Measurements from ENCODE around the gene SMARCC1. TPM values are rescaled to one million over a fixed set of nuclear protein-coding genes. Genes with fewer than 3 reads are reported as not detected.

Gene SMARCC1
- total and polyA plus RNA-seq, 2 of the 4 experiments (the other 2 are of a cell fraction) = 18.6 to 39.6 TPM

DNA sequence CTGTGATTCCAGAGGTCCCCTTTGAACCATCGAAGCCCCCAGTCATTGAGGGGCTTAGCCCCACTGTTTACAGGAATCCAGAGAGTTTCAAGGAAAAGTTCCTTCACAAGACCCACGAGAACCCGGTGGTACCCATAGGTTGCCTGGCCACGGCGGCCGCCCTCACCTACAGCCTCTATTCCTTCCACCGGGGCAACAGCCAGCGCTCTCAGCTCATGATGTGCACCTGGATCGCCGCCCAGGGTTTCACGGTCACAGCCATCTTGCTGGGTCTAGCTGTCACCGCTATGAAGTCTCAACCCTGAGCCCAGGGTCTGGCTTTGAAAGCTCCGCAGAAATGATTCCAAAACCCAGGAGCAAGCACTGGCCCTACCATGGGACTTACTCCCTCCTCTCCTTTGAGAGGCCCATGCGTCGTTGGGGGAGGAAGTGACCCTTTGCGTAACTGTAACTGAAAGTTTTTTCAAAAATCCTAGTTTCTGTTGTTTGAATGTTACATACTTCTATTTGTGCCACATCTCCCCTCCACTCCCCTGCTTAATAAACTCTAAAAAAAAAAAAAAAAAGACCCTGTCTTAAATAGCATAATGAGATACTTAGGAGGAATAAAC is 118.0 kb downstream of the SMARCC1 start:
- Histone ChIP-seq H3K36me3 (ENCODE audit: control insufficient read depth, insufficient read depth, low read length) (peaks cover 9% of the 10 kb centered on the region), H2BK20ac (ENCODE audit: low read depth, low read length) (no peak overlapping the region), H2AK9ac (replicated peaks; ENCODE audit: low read depth, low read length, poor library complexity) (no peak overlapping the region), H4K91ac (ENCODE audit: insufficient read depth, low read depth, low read length) (no peak overlapping the region), H4K20me1 (ENCODE audit: insufficient read depth, low read length) (no peaks in the 10 kb centered on the region; the same call in none of the 2 replicates), H3K27me3 (ENCODE audit: control insufficient read depth, insufficient read depth, low read length) (no peaks in the 10 kb centered on the region), H3K14ac (replicated peaks; ENCODE audit: low read depth, low read length) (no peak overlapping the region), H3K18ac (ENCODE audit: low read depth, low read length) (no peak overlapping the region), H2AFZ (replicated peaks; ENCODE audit: low read length, poor library complexity) (no peak overlapping the region), H3K27ac (ENCODE audit: insufficient read depth, low read length) (no peak overlapping the region), H4K8ac (ENCODE audit: low read depth in 2 of 2, low read length in 2 of 2) (no peak overlapping the region), H3K56ac (ENCODE audit: extremely low read depth, insufficient read depth, low read length) (no peak overlapping the region), H2AK5ac (ENCODE audit: low read depth, low read length) (no peak overlapping the region), H2BK15ac (ENCODE audit: low read depth, low read length) (no peak overlapping the region), H3K9me1 (ENCODE audit: insufficient read depth, low read length) (peaks cover 5% of the 10 kb centered on the region; the same call in 1 of the 2 replicates), H3K4me3 (ENCODE audit: insufficient read depth, low read depth, low read length) (no peak overlapping the region), H3K79me1 (ENCODE audit: low read depth in 1 of 2, low read length in 2 of 2) (peaks cover 0 to 15% of the 10 kb centered on the region in 2 experiments; a peak in 2 of 4 replicates), H3K23ac (ENCODE audit: low read depth, low read length) (no peak overlapping the region), H3K4ac (ENCODE audit: low read depth, low read length) (no peak overlapping the region), H3K9me3 (ENCODE audit: control insufficient read depth, insufficient read depth, low read length) (no peaks in the 10 kb centered on the region), H3K4me1 (ENCODE audit: control insufficient read depth, insufficient read depth, low read length) (no peaks in the 10 kb centered on the region), H3K4me2 (ENCODE audit: low read depth, low read length) (no peak overlapping the region), H3K9ac (ENCODE audit: low read depth, low read length) (no peak overlapping the region), H2BK120ac (ENCODE audit: low read depth, low read length) (no peak overlapping the region), H4K5ac (ENCODE audit: low read depth, low read length) (no peak overlapping the region), H2BK5ac (ENCODE audit: low read depth, low read length, poor library complexity, severe bottlenecking) (no peak overlapping the region)
- in situ Hi-C loops (cut with MboI; ENCODE audit: low sequenced_read_pairs) (no loop called here), intact Hi-C loops (cut with micrococcal nuclease) (no loop called here), dilution Hi-C loops (cut with HindIII; ENCODE audit: low sequenced_read_pairs, unreplicated experiment) (no loop called here)
- no peak for TF ChIP-seq CTCF (conservative IDR thresholded peaks at IDR 0.05; ENCODE audit: low read depth, low read length)
- no peak for TF ChIP-seq BHLHE40 (IDR thresholded peaks at IDR 0.05; ENCODE audit: low read depth, low read length)
- no peak for TF ChIP-seq RAD21 (IDR thresholded peaks at IDR 0.05; ENCODE audit: low read length)
- TF ChIP-seq, protein P1, sequence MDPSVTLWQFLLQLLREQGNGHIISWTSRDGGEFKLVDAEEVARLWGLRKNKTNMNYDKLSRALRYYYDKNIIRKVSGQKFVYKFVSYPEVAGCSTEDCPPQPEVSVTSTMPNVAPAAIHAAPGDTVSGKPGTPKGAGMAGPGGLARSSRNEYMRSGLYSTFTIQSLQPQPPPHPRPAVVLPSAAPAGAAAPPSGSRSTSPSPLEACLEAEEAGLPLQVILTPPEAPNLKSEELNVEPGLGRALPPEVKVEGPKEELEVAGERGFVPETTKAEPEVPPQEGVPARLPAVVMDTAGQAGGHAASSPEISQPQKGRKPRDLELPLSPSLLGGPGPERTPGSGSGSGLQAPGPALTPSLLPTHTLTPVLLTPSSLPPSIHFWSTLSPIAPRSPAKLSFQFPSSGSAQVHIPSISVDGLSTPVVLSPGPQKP (IDR thresholded peaks at IDR 0.05; ENCODE audit: borderline replicate concordance, low read depth, low read length) = no peak
- TF ChIP-seq CEBPB (IDR thresholded peaks at IDR 0.05; ENCODE audit: low read depth, low read length) = no peak
- no peak for TF ChIP-seq CHD1 (IDR thresholded peaks at IDR 0.05; ENCODE audit: low read depth, low read length)
- no peak for TF ChIP-seq FOS (IDR thresholded peaks at IDR 0.05; ENCODE audit: low read depth, low read length)
- TF ChIP-seq SMC3 (IDR thresholded peaks at IDR 0.05; ENCODE audit: low read depth, low read length) = no peak
- no peak for TF ChIP-seq MAFK (IDR thresholded peaks at IDR 0.05; ENCODE audit: low read depth, low read length)
- TF ChIP-seq MXI1 (IDR thresholded peaks at IDR 0.05; ENCODE audit: borderline replicate concordance, low read depth, low read length) = no peak
- no peak for TF ChIP-seq RFX5 (IDR thresholded peaks at IDR 0.05; ENCODE audit: low read depth, low read length)
- no peak for TF ChIP-seq MAZ (IDR thresholded peaks at IDR 0.05; ENCODE audit: borderline replicate concordance, low read depth, low read length)
- TF ChIP-seq RCOR1 (IDR thresholded peaks at IDR 0.05; ENCODE audit: insufficient replicate concordance, low read length) = no peak
- TF ChIP-seq USF2 (IDR thresholded peaks at IDR 0.05; ENCODE audit: low read depth, low read length) = no peak
- TF ChIP-seq NFE2L2 (IDR thresholded peaks at IDR 0.05; ENCODE audit: low read depth, low read length) = no peak
- TF ChIP-seq POLR2A (IDR thresholded peaks at IDR 0.05; ENCODE audit: low read depth, low read length) = no peak
- ChIA-PET CTCF (interaction anchor here (0.6 to 0.8 kb wide), 2 partner anchors 12 to 136 kb away, joined by 3 read pairs; no protein-coding TSS in a partner anchor), POLR2A (ENCODE audit: unreplicated experiment) (no interaction called here)
- DNase-seq (no peak), ATAC-seq (ENCODE audit: low read depth) (no peak)
- WGBS, 2 experiments (ENCODE audit: extremely low coverage in 2 of 2, insufficient read length in 1 of 2) = 100% methylated on average over 7 of the region's 16 CpGs; no CpG with 5 or more reads in 1 of the 2 experiments
- BruUV-seq (replicated peaks) = no TSS peak
